Measurements from ENCODE around the gene NMUR1. TPM values are rescaled to one million over a fixed set of nuclear protein-coding genes. Genes with fewer than 3 reads are reported as not detected.

Gene NMUR1
- total and polyA plus RNA-seq, 2 donors (not counting 3 experiments of a cell fraction or from before 2014, with no cell fraction given), result not detected

GRCh38 chr2:231526341-231527090, 3.7 kb downstream of the NMUR1 start:
- Histone ChIP-seq H3K4me2 (ENCODE audit: insufficient read depth, low read length) (no peak overlapping the region), H4K20me1 (replicated peaks; ENCODE audit: control insufficient read depth, extremely low read depth, insufficient read depth, low read length) (no peaks in the 10 kb centered on the region), H3K36me3 (ENCODE audit: control insufficient read depth in 2 of 2, extremely low read depth in 1 of 2, insufficient read depth in 2 of 2, low read length in 2 of 2) (no peaks in the 10 kb centered on the region), H3K9me3 (replicated peaks; ENCODE audit: control insufficient read depth, insufficient read depth, low read length) (no peaks in the 10 kb centered on the region), H3K4me1 (ENCODE audit: control insufficient read depth, extremely low read depth, insufficient read depth, low read length) (no peaks in the 10 kb centered on the region), H3K9me1 (replicated peaks; ENCODE audit: control insufficient read depth, extremely low read depth, insufficient read depth, low read length) (no peaks in the 10 kb centered on the region), H3K79me2 (ENCODE audit: control insufficient read depth, insufficient read depth, low read length) (no peaks in the 10 kb centered on the region), H3K27me3 (ENCODE audit: control insufficient read depth in 2 of 2, insufficient read depth in 2 of 2, low read length in 2 of 2) (peaks cover 9 to 13% of the 10 kb centered on the region in 2 experiments), H3K9ac (replicated peaks; ENCODE audit: extremely low read depth, insufficient read depth, low read length) (no peak overlapping the region), H2AFZ (ENCODE audit: low read depth, low read length) (no peak overlapping the region), H3K4me3 (replicated peaks in 1 of 3; ENCODE audit: insufficient read depth in 1 of 3, low read depth in 1 of 3, low read length in 3 of 3) (no peak overlapping the region), H3K27ac (ENCODE audit: insufficient read depth, low read depth, low read length) (no peak overlapping the region)
- no TSS peak for BruUV-seq (replicated peaks)
- intact Hi-C loops (cut with micrococcal nuclease) (no loop called here), dilution Hi-C loops (cut with MboI; ENCODE audit: extremely low pct_ligation_motif_present, low sequenced_read_pairs) (no loop called here)
- ChIA-PET CTCF (interaction anchor here (0.6 to 1.6 kb wide), 6 partner anchors 9 to 106 kb away, joined by 3 to 9 read pairs (median 3); no protein-coding TSS in a partner anchor), POLR2A (no interaction called here)
- no peak for DNase-seq (ENCODE audit: low read depth, low spot score)
- FAIRE-seq, result no peak
- no peak for TF ChIP-seq CTCF (IDR thresholded peaks at IDR 0.05; ENCODE audit: extremely low read depth in 1 of 2, insufficient read depth in 1 of 2, low read depth in 1 of 2, low read length in 2 of 2)
- no peak for TF ChIP-seq MYC (IDR thresholded peaks at IDR 0.05; ENCODE audit: low read depth, low read length)
- no peak for TF ChIP-seq FOS (IDR thresholded peaks at IDR 0.05; ENCODE audit: borderline replicate concordance, insufficient read depth, low read length)
- TF ChIP-seq POLR2A (IDR thresholded peaks at IDR 0.05; ENCODE audit: low read depth, low read length), result no peak
- no peak for TF ChIP-seq EZH2 (IDR thresholded peaks at IDR 0.05; ENCODE audit: borderline replicate concordance, low read depth, low read length, severe bottlenecking)
- no peak for TF ChIP-seq GATA2 (IDR thresholded peaks at IDR 0.05; ENCODE audit: insufficient read depth, insufficient read length, low read depth, low read length)
- no peak for TF ChIP-seq POLR2AphosphoS5 (IDR thresholded peaks at IDR 0.05; ENCODE audit: insufficient read depth, low read depth, low read length)
- TF ChIP-seq JUN (IDR thresholded peaks at IDR 0.05; ENCODE audit: borderline replicate concordance, insufficient read depth, insufficient read length, low read depth), result no peak
- TF ChIP-seq MAX (IDR thresholded peaks at IDR 0.05; ENCODE audit: insufficient read depth, insufficient read length), result no peak
